Astrocyte of the hippocampus (primary cell): ENCODE measurements around the gene DNAJC1.
"Not testable (repeated sequence)": the region's sequence is repeated elsewhere in the genome, so short reads cannot be mapped to it uniquely, and the experiment has no call there.

ENCODE experiments used
- DNase-seq: peaks from one replicate; pipeline ENCODE4 v3.0.0; 2011; ENCODE audit warnings: low read depth, low spot score

DNAJC1 gene

DNA sequence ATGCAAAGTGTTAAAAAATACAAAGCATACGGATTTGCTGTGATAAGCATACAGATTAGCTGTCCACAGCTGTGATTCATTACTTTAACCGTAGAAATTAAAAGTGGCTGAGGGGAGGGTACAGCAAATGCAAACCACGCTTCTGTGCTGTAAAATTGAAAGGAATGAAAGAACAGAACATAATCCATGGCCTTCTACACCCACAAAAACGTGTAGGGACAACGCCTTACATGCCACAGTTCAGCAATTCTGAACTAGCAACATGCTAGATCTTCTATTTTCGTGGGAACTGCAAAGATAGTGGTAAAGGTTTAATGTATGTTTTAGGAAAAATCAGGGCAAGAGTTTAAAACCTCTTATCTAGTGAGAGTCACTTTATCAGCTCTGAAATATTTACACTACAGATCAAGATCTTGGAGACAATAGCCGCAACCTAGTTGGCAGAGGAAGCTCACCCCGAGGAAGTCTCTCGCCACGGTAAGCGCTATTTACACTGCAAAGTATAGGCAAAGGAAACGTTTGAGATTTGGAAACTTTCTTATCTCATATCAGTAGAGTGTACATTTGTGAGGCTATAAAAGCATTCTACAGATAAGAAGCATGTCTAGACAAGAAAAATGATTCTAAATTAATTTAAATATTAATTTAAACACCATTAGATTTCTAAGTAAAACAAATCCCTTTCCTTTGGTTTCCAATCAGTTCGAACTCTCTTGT, 275.9 kb downstream of the DNAJC1 start:
- DNase-seq: peak; percentile 55

DNA sequence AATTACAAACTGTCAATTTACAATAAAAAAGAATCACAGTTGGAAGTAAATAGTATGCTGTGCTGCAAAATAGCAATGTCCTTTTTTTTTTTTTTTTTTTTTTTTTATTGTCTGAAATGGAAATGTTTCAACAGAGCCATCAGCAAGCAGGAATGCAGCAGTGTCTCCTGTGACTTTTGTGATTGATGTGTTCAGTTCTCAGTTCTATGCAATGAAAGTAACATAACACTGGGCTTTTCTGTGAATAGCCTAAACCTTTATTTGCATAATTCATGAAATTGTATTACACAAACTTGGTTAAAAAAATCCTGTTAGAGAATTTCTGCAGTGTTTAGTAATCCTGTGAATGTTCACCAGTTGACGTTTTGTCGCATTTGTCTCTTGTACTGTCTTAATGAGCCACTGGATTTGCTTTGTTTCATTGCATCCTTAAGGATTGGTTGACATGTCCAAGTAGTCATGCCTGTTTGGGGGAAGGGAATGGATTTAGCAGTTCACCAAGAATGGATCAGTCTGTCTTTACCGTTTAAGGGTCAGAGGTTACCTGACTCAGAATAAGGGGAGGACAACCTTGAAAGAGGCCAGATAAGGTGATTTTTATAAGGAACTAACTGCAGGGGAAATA, 276.8 kb downstream of the DNAJC1 start:
- no peak for DNase-seq

DNA sequence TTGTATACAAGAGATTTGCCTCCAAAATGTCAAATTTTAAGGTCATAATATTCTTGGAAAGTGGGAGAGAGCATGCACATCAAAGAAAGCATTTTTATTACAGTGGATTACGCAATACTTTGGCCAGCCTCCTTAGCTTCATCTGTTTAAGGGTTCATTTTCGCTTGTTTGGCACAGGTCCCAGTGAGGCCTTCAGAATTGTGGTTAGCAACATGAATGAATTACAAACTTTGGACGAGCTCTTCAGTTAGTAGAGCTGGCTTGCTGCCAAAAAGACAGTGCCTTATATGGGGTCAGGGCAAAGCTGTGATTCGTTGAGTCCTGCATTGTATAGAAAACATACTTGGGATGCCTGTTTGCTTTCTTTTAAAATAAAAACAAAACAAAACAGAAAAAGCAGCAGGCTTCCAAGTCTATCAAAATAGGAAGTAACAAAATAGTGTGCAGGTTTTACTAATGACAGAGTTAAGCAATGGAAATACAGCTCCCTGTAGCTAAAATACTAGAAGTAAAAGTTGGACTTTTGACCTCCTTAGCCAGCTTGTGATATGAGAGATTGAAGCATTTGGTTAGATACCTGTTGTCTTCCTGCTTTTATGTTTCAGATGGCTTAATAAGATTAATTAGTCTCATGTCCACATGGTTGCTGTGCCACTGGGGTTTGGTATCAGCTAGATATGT, 278.7 kb downstream of the DNAJC1 start:
- peak; percentile 99 for DNase-seq

DNA sequence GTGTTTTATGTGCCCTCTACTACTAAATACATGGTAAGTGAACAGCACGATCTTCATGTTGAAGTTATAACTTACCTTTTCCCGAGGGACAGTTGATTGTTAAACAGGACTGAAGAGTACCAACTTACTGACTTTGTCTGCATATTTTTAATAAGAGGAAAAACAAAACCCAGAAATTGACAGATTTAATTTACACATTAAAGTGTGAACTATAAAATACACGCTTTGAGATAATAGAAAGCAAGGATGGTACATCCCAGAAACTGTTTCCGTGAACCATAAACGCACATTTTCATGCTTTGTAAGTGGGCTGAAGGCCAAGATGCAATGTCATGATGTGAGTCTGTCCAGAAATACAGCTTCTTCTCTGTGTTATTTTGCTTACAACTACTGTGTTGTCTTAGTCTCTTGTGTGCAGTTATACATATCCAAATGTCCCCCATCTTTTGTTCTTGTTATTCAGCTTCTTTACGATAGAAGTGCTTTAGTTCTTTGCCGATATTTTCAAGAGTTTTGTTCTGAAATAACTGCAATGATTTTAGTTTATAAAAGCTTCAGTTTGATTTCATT, 279.4 kb downstream of the DNAJC1 start:
- DNase-seq: no peak

DNA sequence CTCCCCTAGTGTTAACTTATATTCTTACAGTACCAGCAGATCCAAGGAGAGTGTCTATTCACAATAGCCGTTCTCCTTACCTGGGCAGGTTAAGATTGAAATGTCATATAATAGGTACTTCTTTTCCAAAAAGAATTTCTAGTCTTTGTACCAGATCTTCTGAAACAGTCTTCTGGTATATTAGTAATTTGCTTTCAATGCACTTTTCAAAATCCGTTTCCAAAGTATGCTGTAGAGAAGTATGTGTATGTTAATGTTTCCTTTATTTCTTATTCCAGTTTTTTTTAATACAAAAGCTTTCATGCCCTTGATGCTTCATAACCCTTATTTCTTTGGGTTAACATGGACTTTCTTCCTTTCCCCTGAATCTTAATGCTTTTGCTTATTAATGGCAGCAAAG, 281.3 kb downstream of the DNAJC1 start:
- DNase-seq: no peak

DNA sequence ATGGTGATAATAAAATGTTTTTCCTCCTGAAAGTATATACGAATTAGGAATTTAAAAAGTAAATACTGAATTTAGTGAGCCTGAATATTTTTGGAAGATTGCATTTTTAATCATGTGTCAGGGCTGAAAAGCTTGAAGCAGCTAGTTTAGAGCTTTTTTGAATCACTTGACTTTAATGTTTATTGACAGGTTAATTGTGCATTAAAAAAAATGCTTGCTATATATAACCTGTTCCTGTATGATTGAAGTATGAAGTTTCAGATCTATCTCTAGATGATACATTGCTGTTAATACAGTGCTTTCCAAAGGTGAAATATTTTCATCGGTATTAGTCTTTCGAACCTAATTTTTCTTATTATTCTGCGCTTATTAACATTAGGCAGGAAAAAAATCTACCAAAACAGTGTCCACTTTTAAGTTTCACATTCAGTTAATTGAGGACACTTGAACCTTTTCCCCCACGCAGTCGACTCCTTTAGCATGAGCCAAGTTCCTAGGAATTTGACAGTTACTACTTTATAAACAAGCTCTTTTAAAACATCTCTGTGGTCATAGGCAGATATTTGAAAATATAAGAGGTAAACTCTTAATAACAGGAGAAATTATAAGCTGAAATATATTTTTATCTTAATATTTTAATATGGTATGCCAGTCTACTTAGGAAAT, 282.4 kb downstream of the DNAJC1 start:
- DNase-seq: no peak

DNA sequence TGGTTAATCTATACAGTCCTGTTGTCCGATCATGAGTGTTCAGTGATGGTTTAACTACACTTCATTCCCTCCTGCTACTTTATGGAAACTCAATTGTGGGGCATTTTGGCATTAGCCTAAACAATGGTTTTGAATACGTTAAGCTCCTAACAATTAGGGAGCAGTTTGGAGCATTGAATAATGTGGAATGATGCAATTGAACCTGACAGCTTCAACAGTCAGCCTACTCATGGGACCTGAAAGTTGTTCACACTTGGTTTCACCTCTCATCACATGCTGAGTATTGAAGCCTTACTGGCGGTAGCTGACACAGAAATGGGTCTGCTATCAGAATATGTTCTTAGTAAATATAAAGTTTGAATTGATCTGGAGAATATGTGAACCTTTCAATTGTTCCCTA, 283.4 kb downstream of the DNAJC1 start:
- peak; percentile 36 for DNase-seq

DNA sequence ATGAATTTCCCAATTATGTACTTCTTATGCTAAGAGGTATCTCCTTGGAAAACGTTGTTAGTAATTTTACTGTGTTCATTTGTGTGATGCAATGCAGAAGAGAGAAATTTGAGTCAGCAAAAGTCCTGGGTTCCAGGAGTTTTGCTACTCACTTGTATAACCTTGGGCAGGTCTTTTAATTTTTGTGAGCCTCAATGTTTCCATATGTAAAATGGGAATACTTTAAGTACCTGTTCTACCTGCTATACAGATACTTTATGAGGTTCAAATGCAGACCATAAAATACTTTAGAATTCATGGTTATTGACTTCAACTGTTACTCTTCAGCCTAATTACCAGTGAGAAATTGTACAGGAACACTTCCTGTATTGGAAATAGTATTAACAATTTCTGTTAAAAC, 284.0 kb downstream of the DNAJC1 start:
- no peak for DNase-seq

DNA sequence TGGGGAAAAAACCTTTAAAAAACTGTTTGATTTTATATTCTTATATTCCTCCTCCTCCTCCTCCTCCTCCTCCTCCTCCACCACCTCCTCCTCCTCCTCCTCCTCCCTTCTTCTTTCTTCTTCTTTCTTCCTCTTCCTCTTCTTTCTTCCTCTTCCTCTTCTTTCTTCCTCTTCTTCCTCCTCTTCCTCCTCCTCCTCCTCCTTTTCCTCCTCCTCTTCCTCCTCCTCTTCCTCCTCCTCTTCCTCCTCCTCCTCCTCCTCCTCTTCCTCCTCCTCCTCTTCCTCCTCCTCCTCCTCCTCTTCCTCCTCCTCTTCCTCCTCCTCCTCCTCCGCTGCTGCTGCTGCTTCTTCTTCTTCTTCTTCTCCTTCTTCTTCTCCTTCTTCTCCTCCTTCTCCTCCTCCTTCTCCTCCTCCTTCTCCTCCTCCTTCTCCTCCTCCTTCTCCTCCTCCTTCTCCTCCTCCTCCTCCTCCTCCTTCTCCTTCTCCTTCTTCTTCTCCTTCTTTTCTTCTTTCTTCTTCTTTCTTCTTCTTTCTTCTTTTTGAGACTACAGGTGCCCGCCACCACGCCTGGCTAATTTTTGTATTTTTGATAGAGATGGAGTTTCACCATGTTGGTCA, 286.0 kb downstream of the DNAJC1 start:
- not testable (repeated sequence) for DNase-seq

DNA sequence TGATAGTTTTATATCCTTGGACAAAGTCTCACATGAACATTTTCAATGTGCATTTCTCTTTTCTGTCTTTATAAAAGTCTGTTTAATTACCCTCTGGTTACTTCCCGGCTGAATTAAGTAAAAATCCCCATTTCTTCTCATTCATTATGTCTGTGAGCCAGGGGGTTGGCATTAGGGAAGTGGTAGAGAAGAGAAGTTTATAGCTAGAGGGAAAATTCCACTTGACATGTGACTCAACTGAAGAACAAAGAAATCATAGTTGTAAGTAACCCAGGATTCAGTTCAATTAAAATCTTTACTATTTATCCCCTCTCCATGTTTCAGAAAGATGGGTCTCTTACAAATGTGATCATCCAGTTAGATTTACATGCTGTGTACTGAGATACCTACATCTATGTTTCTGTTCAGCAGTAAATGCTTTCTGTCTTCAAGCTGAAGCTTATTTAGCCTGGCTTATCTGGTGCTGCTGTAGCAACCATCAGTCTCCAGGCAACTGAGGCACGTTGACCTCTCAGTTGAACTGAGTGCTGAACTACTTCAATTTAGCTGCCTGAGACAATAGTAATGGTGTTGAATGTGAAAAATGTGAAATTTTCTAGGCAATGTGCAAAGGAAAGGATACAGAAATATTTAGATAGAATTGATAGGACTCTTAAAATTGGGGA, 287.9 kb downstream of the DNAJC1 start:
- DNase-seq: peak; percentile 64

DNA sequence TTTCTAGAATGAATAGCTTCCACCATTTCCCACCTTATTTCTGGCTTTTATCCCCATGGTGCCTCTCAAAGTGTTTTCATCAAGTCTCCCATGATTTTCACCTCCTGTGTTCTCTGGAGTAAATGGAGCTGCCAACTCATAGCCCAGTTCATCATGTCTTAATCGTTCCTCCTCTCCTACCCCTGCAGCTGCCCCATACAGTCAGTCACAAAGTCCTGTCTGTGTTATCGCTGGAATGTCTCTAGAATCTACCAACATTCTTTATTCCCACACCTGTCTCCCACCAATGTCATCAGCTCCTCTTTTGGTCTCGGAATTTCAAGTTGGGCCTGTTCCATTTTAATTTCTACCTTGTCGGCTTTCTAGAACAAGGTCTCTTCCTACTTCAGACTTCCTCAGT, 290.6 kb downstream of the DNAJC1 start:
- no peak for DNase-seq

DNA sequence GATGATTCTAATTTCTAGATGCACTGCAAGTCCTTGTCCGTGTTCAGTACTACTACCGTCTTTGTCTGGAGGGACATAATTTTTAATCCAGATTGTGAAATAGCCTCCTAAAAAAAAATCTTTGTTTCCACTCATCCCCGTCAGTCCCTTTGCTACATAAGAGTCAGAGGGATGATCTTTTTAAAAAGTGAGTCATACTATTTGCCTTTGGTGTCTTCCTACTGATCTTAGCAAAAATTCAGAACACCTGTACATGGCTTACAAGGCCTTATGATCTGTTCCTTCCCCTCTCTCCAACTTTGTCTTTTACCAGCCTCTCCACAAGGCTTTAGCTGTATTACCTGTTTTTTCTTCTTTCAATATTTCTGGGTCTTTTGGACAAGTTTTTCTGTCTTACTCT, 296.0 kb downstream of the DNAJC1 start:
- DNase-seq: no peak
